DMS 273 (cell line): Measurements from ENCODE around the gene ZNF674.
"Not testable (repeated sequence)": the region's sequence is repeated elsewhere in the genome, so short reads cannot be mapped to it uniquely, and the experiment has no call there.

Experiments used
- DNase-seq: peaks from one replicate; lab custom pipeline; 2025; ENCODE audit not compliant: unreplicated experiment; lab: John Stamatoyannopoulos, UW

ZNF674 gene

DNA sequence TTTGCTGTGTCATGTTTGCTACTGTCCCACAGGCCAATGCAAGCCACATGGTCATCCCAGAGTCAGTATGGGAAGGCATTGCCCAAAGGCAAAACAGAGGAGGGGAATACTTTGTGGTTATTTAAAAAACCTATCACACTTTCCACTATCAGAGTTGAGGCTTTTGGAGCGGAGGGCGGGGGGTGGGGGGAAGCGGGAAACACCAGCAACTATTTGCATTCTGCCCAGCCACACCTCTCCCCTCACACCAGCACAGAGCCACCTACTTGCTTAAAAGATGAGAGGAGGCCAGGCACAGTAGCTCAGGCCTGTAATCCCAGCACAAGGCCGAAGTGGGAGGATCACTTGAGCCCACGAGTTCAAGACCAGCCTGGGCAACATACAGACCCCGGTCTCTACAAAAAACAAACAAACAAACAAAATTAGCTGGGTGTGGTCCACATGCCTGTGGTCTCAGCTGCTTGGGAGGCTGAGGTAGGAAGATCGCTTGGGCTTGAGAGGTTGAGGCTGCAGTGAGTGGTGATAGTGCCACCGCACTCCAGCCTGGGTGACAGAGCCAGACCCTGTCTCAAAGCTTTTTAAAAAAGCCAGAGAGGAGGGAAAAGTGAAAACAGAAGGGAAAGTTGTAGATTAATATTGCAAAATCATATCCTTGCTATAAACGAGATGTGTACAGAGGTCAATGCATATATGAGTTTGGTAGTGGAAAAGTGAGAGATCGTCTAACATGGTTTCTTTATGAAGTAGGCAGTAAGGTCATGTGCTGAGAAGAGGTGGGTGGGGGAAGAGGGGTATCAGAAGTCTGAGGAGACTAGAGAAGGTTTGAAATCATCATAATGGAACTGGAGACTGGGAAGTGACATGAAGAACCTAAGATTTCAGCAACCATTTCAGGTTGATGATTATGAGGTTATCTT is 26.5 kb upstream of the ZNF674 start:
- no peak for DNase-seq

DNA sequence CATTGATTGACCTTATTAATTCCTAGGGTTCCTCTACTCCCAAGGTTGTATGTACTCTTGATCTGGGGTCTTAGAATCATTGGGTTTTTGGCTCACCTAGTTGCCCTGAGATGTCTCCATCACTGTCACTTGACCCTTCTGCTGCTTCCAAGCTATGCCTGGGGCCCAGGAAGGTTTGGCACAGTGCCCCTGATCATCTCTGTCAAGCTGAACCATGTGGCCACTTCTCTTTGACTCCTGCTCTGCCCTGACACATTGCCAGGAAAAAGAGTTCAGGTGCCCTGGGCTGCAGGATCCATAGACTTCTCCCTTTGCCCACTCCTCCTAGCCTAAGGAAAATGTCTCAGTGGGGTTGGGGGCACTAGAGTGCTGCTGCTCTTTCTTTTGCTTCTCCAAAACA is 24.4 kb upstream of the ZNF674 start:
- no peak for DNase-seq

DNA sequence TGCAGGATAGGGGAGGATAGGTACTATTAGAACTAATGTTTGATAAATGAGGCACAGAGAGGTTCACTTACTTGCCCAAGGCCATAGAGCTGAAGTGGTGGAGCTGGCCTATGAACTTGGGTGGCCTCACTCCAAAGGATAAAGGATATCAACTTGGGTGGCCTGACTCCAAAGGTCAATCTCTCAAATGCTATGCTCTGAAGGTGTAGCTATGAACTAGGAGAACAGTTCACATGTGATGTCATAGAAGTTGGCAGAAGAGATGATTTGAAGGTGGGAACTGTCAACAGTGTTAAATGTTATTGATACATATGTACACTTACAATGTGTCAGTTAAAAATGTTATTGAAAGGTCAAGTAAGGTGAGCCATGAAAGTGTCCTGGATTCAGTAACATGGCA is 22.2 kb upstream of the ZNF674 start:
- no peak for DNase-seq

DNA sequence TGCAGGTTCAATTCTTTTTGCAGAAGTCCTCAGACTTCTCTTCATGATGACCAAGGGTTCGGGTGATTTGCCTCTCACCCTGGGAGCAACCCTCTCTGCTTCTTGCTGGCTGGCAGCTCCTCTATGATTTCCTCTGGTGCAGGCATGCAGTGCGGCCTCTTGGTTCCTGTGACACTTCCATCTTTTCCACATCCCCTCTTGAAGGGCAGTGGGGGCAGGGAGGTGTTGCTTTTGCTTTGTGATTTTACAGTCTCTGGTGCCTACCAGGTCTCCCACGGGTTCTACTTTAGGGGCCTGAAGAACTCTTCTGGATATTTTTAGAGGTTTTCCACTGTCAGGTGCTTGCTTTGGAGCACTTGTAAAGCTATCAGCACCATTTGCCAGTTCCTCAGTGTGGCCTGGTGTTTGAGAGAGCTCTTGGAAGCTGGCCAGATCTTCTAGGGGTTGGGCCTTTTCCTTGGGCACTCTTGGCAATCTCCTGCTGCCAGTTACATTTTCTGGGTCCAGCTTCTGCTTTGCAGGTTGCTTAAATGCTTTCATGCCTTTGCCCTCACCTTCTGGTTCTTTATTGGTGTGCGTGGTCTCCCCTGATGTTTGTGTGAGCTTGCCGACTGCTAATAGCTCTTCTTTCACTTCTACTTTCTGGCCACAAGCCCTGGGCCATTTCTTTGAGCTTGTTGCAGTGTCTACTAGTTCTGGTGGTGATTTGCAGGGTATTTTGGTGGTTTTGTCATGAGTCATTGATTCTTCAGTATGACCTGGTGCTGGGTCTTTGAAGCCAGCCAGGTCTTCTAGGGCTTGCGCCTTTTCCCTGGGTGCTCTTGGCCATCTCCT is 16.8 kb upstream of the ZNF674 start:
- DNase-seq = peak; percentile 25

DNA sequence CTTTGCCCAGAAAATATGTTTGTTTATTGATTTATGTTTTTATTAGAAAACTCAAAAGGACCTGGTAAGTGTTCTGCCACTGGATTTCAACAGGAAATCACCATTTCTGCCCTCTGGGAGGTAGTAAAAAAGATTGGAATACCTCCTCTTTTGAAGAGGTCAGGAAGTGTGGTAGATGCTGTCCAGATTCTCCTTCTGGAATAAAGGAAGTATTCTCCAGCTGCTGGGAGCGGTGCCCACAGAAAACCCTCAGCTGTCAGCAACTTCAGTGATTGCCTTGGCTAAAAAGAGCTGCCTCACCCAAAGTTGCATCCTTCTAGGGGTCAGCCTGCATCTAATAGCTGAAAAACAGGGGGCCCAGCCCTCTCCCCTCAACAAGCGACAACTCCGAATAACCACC is 13.8 kb upstream of the ZNF674 start:
- DNase-seq = no peak

DNA sequence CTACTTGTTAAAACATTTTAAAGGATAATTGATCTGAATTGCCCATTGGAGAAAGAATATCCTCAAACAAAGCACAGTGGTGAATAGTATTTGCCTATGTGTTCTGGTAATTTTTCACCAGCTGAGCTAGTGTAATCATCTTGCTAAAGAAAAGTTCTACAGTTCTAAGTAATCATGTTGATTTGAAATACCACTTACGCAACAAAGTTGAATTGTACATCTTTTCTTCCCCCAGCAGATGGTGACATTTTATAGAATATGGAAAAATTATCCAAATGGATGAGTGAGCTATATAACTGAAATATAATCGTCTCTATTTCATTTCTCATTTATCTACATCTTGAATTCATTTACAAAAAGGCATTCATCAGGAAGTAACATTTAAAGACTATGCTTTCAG is 9.7 kb upstream of the ZNF674 start:
- DNase-seq = peak; percentile 41

DNA sequence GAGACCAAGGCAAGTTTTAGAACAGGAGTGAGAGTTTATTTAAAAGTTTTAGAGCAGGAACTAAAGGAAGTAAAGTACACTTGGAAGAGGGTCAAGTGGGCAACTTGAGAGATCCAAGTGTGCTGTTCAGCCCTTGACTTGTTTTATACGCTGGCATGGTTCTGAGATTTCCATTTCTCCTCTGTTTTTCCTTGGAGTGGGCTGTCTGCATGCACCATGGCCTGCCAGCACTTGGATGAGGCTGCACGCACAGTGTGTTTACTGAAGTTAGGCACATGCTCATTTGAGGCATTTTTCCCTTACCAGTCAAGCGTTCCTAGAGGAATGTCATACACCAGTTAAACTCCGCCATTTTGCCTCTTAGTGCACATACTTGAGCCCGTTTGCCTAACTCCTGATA is 8.7 kb upstream of the ZNF674 start:
- DNase-seq = no peak

DNA sequence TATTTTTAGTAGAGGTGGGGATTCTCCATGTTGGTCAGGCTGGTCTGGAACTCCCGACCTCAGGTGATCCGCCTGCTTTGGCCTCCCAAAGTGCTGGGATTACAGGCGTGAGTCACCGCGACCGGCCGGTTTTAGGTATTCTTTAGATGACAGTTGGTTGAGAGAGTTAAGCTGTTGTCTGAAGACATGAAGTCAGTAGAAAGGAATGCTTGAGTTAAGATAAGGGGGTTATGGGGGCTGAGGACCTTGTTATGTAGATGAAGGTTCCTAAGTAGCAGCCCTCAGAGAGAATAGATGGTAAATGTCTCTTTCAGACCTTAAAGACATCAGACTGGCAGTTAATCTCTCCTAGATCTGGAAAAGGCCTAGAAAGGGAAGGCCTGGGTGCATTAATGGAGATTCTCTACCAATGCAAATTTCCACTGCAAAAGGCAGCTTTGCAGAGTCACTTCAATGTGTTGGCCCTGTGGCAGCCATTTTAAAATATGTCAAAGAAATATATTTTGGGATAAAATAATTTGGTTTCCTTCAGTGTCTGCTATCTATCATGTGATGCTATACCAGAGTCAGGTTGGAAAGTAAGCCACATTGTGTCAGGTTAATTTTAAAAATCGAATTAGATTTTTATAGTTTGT is 6.4 kb upstream of the ZNF674 start:
- no peak for DNase-seq

DNA sequence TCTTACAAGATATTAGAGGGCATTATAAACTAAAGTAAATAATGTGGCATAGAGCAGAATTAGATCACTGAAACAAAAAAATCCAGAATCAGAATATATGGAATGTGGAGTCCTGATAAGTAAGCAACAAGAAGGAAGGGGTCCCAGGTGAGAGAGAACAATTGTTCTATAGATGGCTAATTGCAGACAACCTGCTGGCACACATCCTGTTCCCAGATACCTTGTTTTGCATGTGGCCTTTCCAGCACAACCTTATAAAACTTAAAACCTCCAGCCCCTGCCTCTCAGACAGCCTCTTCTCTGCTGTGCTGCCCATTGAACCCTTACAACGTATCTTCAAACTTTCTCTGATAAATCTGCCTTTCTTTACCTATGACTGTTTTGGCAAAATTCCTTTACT is 4.7 kb upstream of the ZNF674 start:
- no peak for DNase-seq

DNA sequence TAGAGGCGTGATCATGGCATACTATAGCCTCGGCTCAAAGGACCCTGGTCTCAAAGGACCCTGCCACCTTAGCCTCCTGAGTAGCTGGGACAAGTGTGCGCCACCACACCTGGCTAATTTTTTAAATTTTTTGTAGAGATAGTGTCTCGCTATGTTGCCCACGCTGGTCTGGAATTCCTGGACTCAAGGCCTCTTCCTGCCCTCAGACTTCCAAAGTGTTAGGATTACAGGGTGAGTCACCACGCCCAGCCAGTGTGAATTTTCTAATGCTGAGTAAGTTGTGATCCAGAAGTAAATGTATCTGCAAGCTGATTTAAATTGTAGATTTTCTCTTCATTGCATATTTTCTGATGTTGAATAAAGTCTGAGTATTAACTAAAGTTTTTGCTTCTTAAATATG is 2.6 kb upstream of the ZNF674 start:
- DNase-seq = no peak

DNA sequence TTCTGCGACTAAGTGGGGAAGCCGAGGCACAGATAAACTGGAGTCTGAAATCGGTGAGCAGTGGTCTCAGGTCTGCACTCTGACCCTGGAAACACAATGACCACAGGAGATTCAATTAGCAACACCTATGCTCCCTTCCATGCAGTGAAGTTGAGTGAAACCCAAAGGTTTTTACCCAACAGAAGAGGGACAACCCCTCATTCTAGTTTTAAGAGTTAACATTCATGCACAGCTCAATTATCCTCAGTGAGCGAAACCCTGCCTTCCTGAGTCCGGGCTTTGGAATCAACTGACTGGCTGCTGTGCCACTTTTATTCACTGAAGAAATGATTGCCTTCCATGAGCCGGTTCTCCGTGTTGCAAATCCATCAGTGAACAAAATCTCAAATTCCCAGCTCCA is 694 bp downstream of the ZNF674 start:
- not testable (repeated sequence) for DNase-seq

DNA sequence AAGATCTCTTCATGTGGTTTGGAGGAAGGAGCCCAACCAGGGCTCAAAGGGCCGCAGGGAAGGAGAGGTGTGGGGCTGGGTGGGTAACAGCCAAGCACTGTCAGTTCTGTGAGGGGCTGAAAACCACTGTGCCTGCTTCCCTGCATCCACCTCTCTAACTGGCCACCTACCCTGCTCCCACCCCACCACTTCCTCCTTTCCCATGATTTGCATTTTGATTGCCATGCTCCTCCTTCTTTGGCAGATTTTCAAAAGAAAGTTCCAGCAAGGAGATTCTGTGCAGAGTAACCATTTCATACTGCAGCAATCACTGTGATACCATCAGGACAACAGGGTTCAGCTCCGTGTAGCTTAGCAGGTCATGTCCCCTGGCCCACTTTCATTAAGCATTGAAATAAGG is 1.8 kb downstream of the ZNF674 start:
- no peak for DNase-seq

DNA sequence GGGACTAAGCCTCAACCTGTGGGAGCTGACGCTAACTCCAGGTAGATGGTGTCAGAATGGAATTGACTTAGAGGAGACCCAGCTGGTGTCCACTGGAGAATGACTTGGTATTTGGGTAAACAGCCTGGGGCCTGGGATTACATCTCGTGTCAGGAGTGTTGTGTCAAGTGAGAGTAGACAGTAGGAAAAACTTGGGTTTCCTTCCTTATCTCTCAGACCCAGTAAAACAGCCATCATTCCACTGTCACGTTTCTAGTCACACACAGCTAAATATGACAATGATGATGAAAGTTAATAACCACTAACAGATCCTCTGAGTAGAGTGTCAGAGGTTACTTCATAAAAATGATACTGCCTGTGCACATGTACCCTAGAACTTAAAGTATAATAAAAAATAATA is 13.8 kb downstream of the ZNF674 start:
- no peak for DNase-seq

DNA sequence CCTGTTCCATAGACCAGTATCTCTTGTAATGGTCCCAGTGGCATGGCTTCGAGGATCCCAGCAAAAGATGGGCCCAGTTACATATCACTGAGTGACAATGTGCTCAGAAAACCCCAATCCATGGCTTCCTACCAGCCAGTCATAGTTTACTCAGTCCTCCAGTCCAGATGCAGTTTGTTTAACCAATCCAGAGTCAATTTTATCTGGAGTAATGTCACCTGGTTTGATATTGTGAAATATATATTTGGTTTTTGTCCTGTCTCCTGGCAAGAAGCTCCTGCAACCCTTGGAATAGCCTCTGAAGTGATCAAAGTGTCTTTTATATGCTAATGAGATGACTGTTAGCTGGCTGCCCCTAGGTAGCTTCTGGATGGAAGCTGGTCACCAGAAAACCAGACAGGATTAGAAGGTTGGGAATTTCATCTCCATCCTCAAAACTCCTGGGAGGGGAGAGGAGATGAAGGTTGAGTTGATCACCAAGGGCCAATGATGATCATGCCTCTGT is 14.8 kb downstream of the ZNF674 start:
- not testable (repeated sequence) for DNase-seq

DNA sequence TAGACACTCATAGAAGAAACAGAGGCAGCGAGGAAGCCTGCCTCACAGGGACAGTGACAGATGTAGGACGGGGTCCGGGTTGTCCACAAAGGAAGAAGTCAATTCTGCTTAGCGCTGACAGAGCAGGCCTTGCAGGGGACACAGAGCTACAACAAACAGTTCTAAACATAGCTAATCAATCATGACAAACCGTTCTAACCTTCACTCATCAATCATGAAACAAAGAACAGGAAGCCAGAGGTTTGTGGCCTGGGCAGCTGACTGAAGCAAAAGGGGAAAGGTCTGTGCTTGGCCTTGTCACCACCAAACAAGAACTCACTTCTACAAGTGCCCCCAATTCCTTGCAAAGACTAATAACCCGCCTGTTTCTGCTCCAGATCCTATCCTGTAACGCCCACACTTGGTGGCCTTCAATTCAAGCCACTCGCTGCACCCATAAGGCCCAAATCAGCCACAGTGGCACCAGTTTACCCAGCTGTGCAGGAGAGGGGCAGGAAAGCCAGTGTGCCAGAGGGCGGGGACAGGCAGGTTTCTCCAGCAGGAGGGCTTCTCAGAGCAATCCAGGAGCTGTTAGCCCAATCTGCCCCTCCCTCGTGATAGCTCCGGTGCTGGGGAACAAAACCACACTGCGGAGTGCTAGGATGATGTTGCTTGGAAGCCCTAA is 15.3 kb downstream of the ZNF674 start:
- DNase-seq = not testable (repeated sequence)

DNA sequence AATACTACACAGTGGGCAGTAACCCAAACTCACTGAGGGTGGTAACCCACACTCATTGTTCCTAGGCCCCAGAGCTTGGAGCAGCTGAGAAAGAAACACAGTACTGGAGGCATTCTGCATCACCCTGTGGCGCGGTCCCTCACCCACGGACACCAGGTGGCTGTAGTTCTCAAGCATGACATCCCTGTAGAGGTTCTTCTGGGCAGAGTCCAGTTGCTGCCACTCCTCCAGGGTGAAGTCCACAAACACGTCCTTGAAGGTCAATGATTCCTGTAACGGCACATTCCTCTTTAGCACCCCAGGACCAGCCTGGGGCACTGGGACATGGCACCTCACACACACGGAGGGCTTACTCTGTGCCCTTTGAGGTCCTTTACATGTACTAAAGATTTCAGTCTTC is 16.6 kb downstream of the ZNF674 start:
- not testable (repeated sequence) for DNase-seq

DNA sequence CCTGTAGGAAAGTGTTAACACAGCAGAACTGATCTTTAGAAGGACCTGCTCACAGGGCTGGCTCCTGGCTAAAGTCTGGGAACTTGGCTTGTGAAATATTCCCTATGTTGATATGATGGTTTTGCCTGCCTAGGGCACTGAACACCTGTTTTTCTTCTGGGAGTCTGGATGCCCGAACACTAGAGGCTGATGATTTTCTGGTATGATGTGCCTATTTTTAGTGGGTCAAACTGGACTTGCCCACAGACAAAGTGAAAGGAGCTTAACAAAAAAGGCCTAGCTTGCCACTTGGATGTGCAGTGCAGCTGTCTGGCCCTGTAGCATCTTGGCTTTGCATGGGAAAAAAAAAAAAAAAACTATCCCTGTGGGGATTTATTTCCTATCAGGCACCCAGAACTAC is 39.1 kb downstream of the ZNF674 start:
- DNase-seq = no peak

DNA sequence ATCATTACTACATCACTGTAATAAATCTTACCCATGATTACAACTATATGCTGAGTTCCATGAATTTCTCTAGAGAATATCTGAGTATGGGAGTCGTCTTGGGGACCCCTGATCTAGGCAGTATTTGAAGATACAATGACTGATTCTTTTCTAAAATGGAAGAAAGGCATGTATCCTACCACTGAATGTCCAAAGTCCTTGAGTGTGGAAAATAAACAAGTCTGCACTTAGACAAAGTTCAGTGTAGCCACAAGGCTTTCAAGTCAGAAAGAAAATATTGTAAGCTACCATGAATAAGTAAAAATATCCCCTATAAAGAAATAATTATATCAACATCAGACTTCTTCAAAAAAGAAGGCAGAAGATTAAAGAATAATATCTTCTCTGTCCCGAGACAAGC is 42.4 kb downstream of the ZNF674 start:
- DNase-seq = no peak

DNA sequence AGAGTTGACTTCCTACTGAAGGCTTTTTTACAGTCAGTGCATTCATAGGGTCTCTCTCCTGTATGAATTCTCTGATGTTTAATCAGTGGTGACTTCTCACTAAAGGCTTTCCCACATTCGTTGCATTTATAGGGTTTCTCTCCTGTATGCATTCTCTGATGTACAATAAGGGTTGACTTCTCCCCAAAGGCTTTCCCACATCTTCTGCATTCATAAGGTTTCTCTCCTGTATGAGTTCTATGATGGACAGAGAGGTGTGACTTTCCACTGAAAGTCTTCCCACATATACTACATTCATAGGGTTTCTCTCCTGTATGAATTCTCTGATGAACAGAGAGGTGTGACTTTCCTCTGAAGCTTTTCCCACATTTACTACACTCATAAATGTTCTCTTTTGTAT is 45.2 kb downstream of the ZNF674 start:
- DNase-seq = no peak

DNA sequence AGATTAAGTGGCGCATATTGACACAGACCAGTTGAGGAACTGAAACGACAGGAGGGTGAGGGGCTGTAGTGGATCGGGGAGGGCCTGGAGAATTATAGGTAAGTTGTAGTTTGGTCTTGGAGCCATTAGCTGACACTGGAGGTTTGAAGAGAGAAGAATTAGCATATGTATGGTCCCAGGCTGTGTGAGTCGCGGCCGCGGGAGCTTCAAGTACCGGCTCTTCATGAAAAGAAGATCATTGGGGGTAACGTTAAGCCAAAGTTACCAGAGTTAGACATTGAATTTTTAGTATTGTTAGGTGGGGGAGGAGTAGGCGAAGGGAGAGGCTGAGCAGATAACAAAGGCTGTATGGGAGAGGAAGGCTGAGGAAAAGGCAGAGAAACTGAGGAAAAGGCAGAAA is 56.5 kb downstream of the ZNF674 start:
- no peak for DNase-seq

DNA sequence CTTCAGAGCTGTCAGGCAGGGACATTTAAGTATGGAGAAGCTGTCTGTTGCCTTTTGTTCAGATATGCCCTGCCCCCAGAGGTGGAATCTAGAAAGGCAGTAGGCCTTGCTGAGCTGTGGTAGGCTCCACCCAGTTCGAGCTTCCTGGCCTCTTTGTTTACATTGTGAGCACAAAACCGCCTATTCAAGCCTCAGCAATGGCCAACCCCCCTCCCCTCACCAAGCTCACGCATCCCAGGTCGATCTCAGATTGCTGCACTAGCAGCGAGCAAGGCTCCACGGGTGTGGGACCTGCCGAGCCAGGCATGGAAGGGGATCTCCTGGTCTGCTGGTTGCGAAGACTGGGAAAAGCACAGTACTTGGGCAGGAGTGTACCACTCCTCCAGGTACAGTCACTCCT is 59.3 kb downstream of the ZNF674 start:
- DNase-seq = no peak
